Left hindlimb (tissue), 1 donor: Measurements from ENCODE around the gene THAP7.

Experiments
- DNase-seq: peaks from one replicate; pipeline ENCODE4 v3.0.0-alpha.2; 2018

Gene THAP7

GRCh38 chr22:20992456-20993303 is 9.2 kb downstream of the THAP7 start:
- DNase-seq = no peak

GRCh38 chr22:20992056-20992442 is 9.9 kb downstream of the THAP7 start:
- no peak for DNase-seq

- no peak for DNase-seq
Measured at GRCh38 chr22:20991252-20992055, 10.5 kb downstream of the THAP7 start.

GRCh38 chr22:20990184-20991180 is 11.4 kb downstream of the THAP7 start:
- no peak for DNase-seq

- DNase-seq = no peak
Measured at GRCh38 chr22:20989323-20990138, 12.4 kb downstream of the THAP7 start.

- no peak for DNase-seq
Measured at GRCh38 chr22:20988573-20989322, 13.2 kb downstream of the THAP7 start.

- DNase-seq = no peak
Measured at GRCh38 chr22:20987375-20987774, 14.5 kb downstream of the THAP7 start.

- no peak for DNase-seq
Measured at GRCh38 chr22:20986365-20986764, 15.6 kb downstream of the THAP7 start.

- DNase-seq = no peak
Measured at GRCh38 chr22:20985720-20986119, 16.2 kb downstream of the THAP7 start.

GRCh38 chr22:20983081-20983771 is 18.7 kb downstream of the THAP7 start:
- no peak for DNase-seq

- no peak for DNase-seq
Measured at GRCh38 chr22:20982563-20982882, 19.4 kb downstream of the THAP7 start.

- peak; percentile 89 for DNase-seq
Measured at GRCh38 chr22:20981787-20982562, 19.9 kb downstream of the THAP7 start, which contains the start of gene LZTR1. TSS of gene LZTR1 (plus strand) at chr22:20982297. CDS start at chr22:20982372, 75 bp downstream.

GRCh38 chr22:20980938-20981722 is 20.8 kb downstream of the THAP7 start:
- no peak for DNase-seq

- no peak for DNase-seq
Measured at GRCh38 chr22:20980523-20980922, 21.4 kb downstream of the THAP7 start.

GRCh38 chr22:20979940-20980453 is 21.9 kb downstream of the THAP7 start:
- DNase-seq = no peak

- DNase-seq = peak; percentile 67
Measured at GRCh38 chr22:20979243-20979809, 22.6 kb downstream of the THAP7 start.

- DNase-seq = no peak
Measured at GRCh38 chr22:20978419-20978818, 23.5 kb downstream of the THAP7 start.

- no peak for DNase-seq
Measured at GRCh38 chr22:20977516-20978170, 24.3 kb downstream of the THAP7 start.
